A673 (cell line): ENCODE results near the gene GRM1. TPM values are rescaled to one million over a fixed set of nuclear protein-coding genes. Genes with fewer than 3 reads are reported as not detected.

Experiments
- BruUV-seq: library from RNA; stranded (reverse); fragments of 400-500 nt; replicated peaks from 2 replicates; lab custom pipeline; 2021; lab: Mats Ljungman, UMichigan
- CTCF ChIA-PET: fragments of 300-600 bp; sonication (Branson Sonifier 250); formaldehyde crosslinking; loops from one replicate; lab custom pipeline; 2022; ENCODE audit warnings: antibody characterized with exemption; lab: Charles Lee
- POLR2A ChIA-PET: fragments of 300-600 bp; sonication (Branson Sonifier 250); formaldehyde crosslinking; loops from one replicate; lab custom pipeline; 2022; ENCODE audit warnings: antibody characterized with exemption; ENCODE audit not compliant: low non-redundant PET; lab: Charles Lee
- DNase-seq: peaks from one replicate; pipeline ENCODE4 v3.0.0-alpha.2; 2015; ENCODE audit warnings: low spot score
- H3K27ac ChIP-seq: fragments of 200-600 bp; sonication (generic); 2 replicates; pipeline ENCODE4 v1.5.1; 2016; ENCODE audit warnings: mixed run types, low read depth, mild to moderate bottlenecking, mixed read lengths, antibody characterized with exemption, low read length; ENCODE audit not compliant: poor library complexity, severe bottlenecking
- H3K27me3 ChIP-seq: fragments of 200-600 bp; sonication (generic); replicated peaks from 2 replicates; pipeline ENCODE4 v1.6.1; 2017; ENCODE audit warnings: mixed run types, low read depth, mild to moderate bottlenecking, mixed read lengths, antibody characterized with exemption, low read length; ENCODE audit not compliant: insufficient read depth, poor library complexity
- H3K36me3 ChIP-seq: fragments of 200-600 bp; sonication (generic); 2 replicates; pipeline ENCODE4 v1.6.1; 2016; ENCODE audit warnings: mixed run types, mild to moderate bottlenecking, mixed read lengths, antibody characterized with exemption, low read length; ENCODE audit not compliant: insufficient read depth, poor library complexity, severe bottlenecking
- H3K4me1 ChIP-seq: fragments of 200-600 bp; sonication (generic); 2 replicates; pipeline ENCODE4 v1.6.1; 2017; ENCODE audit warnings: mixed run types, mild to moderate bottlenecking, mixed read lengths, antibody characterized with exemption, low read length; ENCODE audit not compliant: insufficient read depth, poor library complexity, severe bottlenecking
- H3K4me3 ChIP-seq: fragments of 200-600 bp; sonication (generic); 2 replicates; pipeline ENCODE4 v1.5.1; 2016; ENCODE audit warnings: low read depth, mixed run types, mild to moderate bottlenecking, mixed read lengths, low read length; ENCODE audit not compliant: poor library complexity, severe bottlenecking
- H3K9me3 ChIP-seq: fragments of 200-600 bp; sonication (generic); 2 replicates; pipeline ENCODE4 v1.6.1; 2016; ENCODE audit warnings: mixed run types, low read depth, mild to moderate bottlenecking, mixed read lengths, antibody characterized with exemption, low read length; ENCODE audit not compliant: poor library complexity, severe bottlenecking
- CTCF ChIP-seq: fragments of 300-800, 200-600 bp; sonication (generic); conservative IDR thresholded peaks from 2 replicates; pipeline ENCODE4 v1.5.1; 2017; ENCODE audit warnings: low read depth, mild to moderate bottlenecking, antibody characterized with exemption, low read length, moderate library complexity, mixed read lengths
- EZH2 ChIP-seq: fragments of 200-600 bp; sonication (generic); IDR thresholded peaks from 2 replicates; pipeline ENCODE4 v1.6.1; 2017; ENCODE audit warnings: borderline replicate concordance, low read depth, mild to moderate bottlenecking, mixed read lengths, antibody characterized with exemption, low read length; ENCODE audit not compliant: poor library complexity, severe bottlenecking
- intact Hi-C: fragments of 100-400 bp; cut with micrococcal nuclease; formaldehyde crosslinking; loops from one replicate; pipeline ENCODE4 v1.10.0; 2022; ENCODE audit not compliant: unreplicated experiment
- total RNA-seq: library from RNA; stranded (reverse); gene quantifications from 2 replicates; pipeline ENCODE4 v1.2.3, GENCODE V29; 2021

Gene GRM1
- total RNA-seq, 1 experiment from 2014 or later = 0.11 TPM

- BruUV-seq = no TSS peak
- CTCF ChIA-PET = no interaction called here
- POLR2A ChIA-PET = no interaction called here
- no peaks in the 10 kb centered on the region for H3K9me3 ChIP-seq
- no peaks in the 10 kb centered on the region for H3K4me1 ChIP-seq
- no peak overlapping the region for H3K27ac ChIP-seq
- H3K4me3 ChIP-seq = no peak overlapping the region
- no peaks in the 10 kb centered on the region for H3K27me3 ChIP-seq
- no peak for DNase-seq
- intact Hi-C loops = no loop called here
- TF ChIP-seq EZH2 (no peak), CTCF (no peak)
- H3K36me3 ChIP-seq = no peaks in the 10 kb centered on the region
Observed at GRCh38 chr6:146177785-146178184, 148.9 kb downstream of the GRM1 start.

GRCh38 chr6:146183831-146184230 lies 155.0 kb downstream of the GRM1 start:
- intact Hi-C loops = no loop called here
- Histone ChIP-seq H3K4me1 (no peaks in the 10 kb centered on the region), H3K36me3 (no peaks in the 10 kb centered on the region), H3K27me3 (no peaks in the 10 kb centered on the region), H3K9me3 (no peaks in the 10 kb centered on the region), H3K27ac (no peak overlapping the region), H3K4me3 (no peak overlapping the region)
- TF ChIP-seq EZH2 (no peak), CTCF (no peak)
- ChIA-PET POLR2A (no interaction called here), CTCF (no interaction called here)
- DNase-seq = no peak
- BruUV-seq = no TSS peak

- Histone ChIP-seq H3K4me1 (no peaks in the 10 kb centered on the region), H3K27me3 (no peaks in the 10 kb centered on the region), H3K4me3 (no peak overlapping the region), H3K27ac (no peak overlapping the region), H3K9me3 (no peaks in the 10 kb centered on the region), H3K36me3 (no peaks in the 10 kb centered on the region)
- ChIA-PET CTCF (interaction anchor here (0.5 kb wide), 1 partner anchor 529 kb away, joined by 3 read pairs; no protein-coding TSS in a partner anchor), POLR2A (no interaction called here)
- no TSS peak for BruUV-seq
- TF ChIP-seq CTCF = no peak
- TF ChIP-seq EZH2 = no peak
- no peak for DNase-seq
- intact Hi-C loops = no loop called here
Observed at GRCh38 chr6:146184701-146185100, 155.8 kb downstream of the GRM1 start.
